Smooth muscle cell of the brain vasculature (primary cell): ENCODE data around the gene TXNDC11.

ENCODE experiments used
- DNase-seq: peaks from one replicate; pipeline ENCODE4 v3.0.0-alpha.2; 2012; ENCODE audit warnings: low read depth, low spot score

TXNDC11 gene

GRCh38 chr16:11722468-11722808 lies 20.2 kb downstream of the TXNDC11 start:
- DNase-seq, result no peak

DNA sequence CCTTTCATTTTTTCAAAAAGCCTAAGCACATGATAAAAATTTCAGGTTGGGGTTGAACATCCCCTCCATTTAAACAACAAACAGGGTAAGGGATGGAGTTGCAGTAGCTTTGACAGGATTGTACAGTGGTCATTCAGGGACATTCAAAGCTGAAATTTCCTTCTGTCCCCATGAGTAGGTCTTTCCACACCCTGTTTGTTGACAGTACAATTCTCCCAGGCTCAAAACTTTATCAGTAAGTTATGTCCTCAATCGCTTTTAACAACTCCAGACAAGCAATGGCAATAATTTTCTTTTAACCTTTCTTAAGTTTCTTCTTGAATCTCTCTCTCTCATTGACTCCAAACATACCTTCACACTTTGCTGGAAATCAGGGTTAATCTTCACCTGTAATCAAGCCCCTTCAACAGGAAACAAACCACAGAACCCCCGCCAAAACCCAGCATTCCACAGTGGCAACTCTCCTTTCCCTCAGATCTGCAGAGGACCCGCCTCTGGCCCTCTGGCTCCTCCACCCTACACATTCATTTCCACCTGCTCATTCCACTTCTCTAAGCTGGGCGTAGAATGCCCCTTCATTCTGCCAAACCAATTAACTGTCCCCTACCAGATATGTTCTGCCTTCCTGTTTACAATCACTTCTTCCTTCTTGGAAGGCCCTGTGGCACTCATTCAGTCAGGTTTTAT lies 20.7 kb downstream of the TXNDC11 start:
- DNase-seq, result no peak

DNA sequence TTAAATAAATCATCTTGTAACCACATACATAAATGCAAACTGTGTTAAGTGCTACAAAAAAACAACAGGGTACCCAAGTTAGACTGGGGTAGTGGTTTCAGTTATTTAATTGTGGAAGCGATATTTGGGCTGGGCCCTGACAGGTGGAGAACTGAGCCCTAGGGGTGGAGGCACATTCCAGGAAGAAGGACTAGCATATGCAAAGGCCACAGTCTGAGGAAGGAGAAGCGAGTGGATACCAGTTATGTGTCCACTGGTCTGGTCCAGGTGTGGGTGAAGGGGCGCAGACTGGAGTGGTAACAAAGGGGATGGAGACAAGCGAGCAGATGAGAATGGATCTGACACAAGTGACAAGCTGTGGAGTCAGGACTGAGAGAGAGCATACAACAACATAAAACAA lies 22.9 kb downstream of the TXNDC11 start:
- DNase-seq, result no peak

DNA sequence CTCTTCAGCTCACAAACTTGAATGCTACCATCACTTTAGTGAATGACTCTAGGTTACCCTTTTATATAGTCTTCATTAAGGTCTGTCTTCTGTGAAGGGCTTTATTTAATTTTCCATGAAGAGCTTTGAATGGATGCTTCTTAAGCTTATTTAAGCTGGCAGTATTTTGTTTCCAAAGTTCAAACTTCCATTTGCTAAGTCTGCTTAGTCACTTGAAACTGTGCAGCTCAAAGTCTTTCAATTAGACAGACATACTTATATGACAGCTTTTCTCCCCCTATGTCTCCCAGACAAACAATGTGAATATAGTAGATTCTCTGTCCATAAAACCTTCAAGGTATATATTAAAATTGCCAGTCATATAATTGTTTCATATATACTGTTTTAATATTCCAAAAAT lies 23.5 kb downstream of the TXNDC11 start:
- no peak for DNase-seq

DNA sequence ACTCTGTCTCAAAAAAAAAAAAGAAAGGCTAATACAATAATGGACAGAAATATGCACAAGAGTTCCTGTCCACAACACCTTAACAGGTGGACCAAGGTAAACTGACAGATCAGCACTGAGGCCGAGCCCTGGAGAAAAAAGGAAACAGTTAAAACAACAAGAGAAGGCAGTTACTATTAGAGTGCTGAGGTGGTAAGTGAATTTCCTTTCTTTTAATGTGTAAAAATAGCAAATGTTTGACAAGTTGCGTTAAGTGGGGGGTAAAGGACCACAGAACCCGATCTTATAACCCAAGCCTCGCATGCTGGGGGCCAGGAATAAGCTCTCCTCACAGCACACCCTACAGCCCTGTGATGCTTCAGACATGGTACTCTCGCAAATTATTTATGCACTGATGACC lies 24.8 kb downstream of the TXNDC11 start:
- DNase-seq, result no peak

GRCh38 chr16:11716336-11716735 lies 26.3 kb downstream of the TXNDC11 start:
- no peak for DNase-seq

DNA sequence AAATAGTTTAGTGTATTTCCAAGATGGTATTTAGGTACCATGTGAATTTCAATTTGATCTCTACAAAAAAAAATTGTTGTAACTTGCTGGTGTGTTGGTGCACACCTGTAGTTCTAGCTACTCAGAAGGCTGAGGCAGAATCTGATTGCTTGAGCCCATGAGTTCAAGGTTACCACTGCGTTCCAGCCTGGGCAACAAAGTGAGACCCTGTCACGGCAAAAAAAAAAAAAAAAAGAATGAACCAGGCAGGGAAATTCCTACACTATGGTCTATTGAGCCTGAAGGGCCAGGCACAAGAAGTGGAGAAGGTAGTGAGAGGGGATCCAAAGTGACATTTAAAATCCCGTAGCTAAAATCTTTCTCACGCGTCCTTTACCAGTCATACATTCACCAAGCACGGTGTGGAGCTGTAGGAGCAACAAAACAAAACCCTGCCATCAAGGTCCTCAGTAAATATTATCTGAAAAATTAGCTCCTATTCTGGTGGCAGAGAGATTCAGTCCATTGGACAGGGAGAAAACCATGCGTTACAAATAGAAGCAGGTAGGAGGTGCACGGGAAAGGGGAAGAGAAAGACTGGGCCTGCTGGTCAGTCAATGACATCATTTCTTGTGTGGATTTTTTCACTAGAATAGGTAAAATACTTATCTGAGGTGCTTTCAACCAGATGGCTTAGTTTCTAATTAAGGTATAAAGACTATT lies 27.3 kb downstream of the TXNDC11 start:
- no peak for DNase-seq

DNA sequence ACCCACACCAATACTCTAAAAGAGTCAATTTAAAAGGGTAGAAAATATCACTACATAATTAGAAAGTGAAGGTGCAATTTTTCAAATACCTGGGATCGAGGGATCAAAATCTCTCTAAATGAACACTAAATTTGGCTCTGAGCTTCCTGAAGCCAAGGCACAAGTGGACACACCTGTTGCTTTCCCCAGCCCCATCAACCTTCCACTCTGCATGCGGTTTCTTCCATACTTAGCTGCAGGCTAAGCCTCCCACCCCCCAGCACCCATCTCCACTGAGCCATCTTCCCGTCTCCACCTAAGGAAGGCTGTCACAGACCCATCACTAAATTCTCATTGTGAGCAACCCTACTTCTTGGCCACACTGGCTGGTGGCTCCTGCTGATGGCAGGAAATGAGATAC lies 30.5 kb downstream of the TXNDC11 start:
- DNase-seq, result no peak

GRCh38 chr16:11711662-11712061 lies 31.0 kb downstream of the TXNDC11 start:
- DNase-seq, result no peak

GRCh38 chr16:11708421-11708820 lies 34.2 kb downstream of the TXNDC11 start:
- no peak for DNase-seq

GRCh38 chr16:11707679-11708197 lies 34.9 kb downstream of the TXNDC11 start:
- no peak for DNase-seq

GRCh38 chr16:11706180-11706742 lies 36.4 kb downstream of the TXNDC11 start:
- DNase-seq, result no peak

GRCh38 chr16:11705311-11706025 lies 37.2 kb downstream of the TXNDC11 start:
- no peak for DNase-seq

GRCh38 chr16:11700264-11701029 lies 42.2 kb downstream of the TXNDC11 start:
- no peak for DNase-seq

GRCh38 chr16:11699234-11699894 lies 43.3 kb downstream of the TXNDC11 start:
- no peak for DNase-seq

DNA sequence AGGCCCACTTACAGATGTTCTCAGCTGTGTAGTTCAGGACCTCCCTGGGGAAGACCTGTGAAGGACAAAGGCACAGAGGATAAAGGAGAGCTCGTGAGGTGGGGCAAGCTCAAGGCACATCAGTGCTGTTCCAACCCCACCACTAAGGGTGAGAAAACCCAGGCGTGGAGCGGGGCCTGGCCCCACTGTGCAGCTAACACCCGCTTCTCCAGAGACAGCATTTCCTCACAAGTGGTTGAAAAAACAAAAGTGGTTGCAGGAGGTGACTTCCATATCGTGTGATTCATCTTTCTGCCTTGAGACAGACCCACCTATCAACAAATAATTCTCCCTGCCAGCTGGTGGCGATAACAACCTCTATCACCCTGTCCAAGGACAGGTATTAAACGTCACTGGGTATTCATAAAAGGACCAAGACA lies 44.4 kb downstream of the TXNDC11 start:
- no peak for DNase-seq

GRCh38 chr16:11697319-11697718 lies 45.3 kb downstream of the TXNDC11 start:
- no peak for DNase-seq

DNA sequence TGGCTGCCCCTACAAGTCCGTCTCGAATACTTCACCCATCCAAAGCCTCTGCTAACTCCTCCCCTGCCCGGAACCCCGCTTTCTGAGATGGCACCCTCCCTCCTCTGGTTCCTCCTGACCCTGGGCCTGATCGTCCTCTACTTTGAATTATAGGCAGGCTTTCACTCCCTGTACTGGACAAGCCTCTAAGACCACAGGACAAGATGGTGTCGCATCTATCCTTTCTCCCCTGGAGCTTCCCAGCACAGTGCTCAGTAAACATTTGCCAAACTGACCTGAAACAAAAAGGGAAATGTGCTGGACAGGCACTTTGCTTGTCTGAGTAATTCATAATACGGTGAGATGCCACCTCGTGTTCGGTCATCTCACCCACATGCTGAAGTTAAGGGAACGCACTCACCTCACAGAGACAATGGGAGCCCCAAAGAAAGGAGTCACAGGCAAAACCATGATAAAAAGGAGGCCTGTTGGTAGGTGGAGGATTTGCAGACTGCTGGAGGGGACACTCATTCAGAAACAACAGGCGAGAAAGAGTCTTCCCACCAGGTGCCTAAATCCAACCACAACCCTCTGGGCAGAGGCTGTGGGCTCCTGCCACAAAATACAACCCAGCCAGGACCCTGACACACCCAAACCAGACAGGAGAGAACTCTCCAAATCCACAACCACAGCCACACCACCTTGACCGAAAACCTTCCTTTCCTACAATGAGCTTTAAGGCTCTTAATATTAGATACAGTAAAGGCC lies 46.2 kb downstream of the TXNDC11 start:
- DNase-seq, result no peak

DNA sequence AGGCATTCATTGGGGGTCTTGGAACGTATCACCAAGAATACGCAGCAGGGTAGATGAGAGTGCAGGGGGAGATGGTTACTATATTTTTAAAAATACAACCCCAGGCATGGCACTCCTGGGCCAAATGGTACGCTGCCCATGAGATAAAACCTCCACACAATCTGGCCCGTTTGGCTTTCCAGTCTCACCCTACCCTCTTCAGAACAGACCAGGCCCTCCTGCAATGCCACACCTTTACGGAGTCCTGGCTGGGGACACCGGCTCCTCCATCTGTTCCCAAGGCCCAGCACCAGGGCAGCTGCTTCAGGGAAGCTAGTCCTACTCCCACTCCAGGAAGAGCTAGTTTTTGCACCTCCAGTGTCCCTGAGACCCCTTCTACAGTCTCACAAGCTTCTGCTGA lies 50.0 kb downstream of the TXNDC11 start:
- no peak for DNase-seq

- DNase-seq, result no peak
Measured at GRCh38 chr16:11692171-11692570, 50.5 kb downstream of the TXNDC11 start.
